Keratinocyte (primary cell): ENCODE data around the gene RBFOX1. TPM values are rescaled to one million over a fixed set of nuclear protein-coding genes. Genes with fewer than 3 reads are reported as not detected.

Experiments
- DNase-seq: peaks from one replicate; pipeline ENCODE4 v3.0.0-alpha.2; 2011; ENCODE audit warnings: low read depth, missing footprints, low spot score
- FAIRE-seq: peaks from 2 replicates; lab custom pipeline; 2011; peaks lifted over from hg19 to GRCh38; lab: Jason Lieb, UNC
- H2AFZ ChIP-seq: 2 replicates; pipeline ENCODE4 v1.6.0; 2012; ENCODE audit warnings: low read length, control low read depth, inconsistent platforms; ENCODE audit not compliant: control insufficient read depth
- H3K27ac ChIP-seq: 2 replicates; pipeline ENCODE4 v1.5.1; 2011; ENCODE audit warnings: low read length; ENCODE audit not compliant: control insufficient read depth, insufficient read depth
- H3K27me3 ChIP-seq: 3 replicates; pipeline ENCODE4 v1.6.0; 2011; ENCODE audit warnings: low read length; ENCODE audit not compliant: control insufficient read depth, insufficient read depth; ENCODE audit errors: extremely low read depth
- H3K36me3 ChIP-seq, 2 experiments: 2 replicates in 1 of 2; 3 replicates in 1 of 2; pipeline ENCODE4 v1.5.1; 2011; ENCODE audit warnings: low read length in 2 of 2, mild to moderate bottlenecking in 1 of 2; ENCODE audit not compliant: control insufficient read depth in 2 of 2, insufficient read depth in 2 of 2; ENCODE audit errors: extremely low read depth in 1 of 2
- H3K4me1 ChIP-seq: 3 replicates; pipeline ENCODE4 v1.5.1; 2011; ENCODE audit warnings: low read length; ENCODE audit not compliant: control insufficient read depth, insufficient read depth; ENCODE audit errors: extremely low read depth
- H3K4me2 ChIP-seq: 3 replicates; pipeline ENCODE4 v1.6.0; 2011; ENCODE audit warnings: low read depth, low read length; ENCODE audit not compliant: control insufficient read depth, insufficient read depth; ENCODE audit errors: extremely low read depth
- H3K4me3 ChIP-seq, 3 experiments: fragments of 200-600 bp in 1 of 3; sonication (generic) in 1 of 3; 2 replicates in 2 of 3; 3 replicates in 1 of 3; pipeline ENCODE4 v1.5.1; 2011 to 2016; ENCODE audit warnings: low read length in 3 of 3, mild to moderate bottlenecking in 3 of 3, control low read depth in 2 of 3, inconsistent platforms in 1 of 3, low read depth in 1 of 3, mixed read lengths in 1 of 3, mixed run types in 1 of 3, moderate library complexity in 1 of 3; ENCODE audit not compliant: control insufficient read depth in 2 of 3, insufficient read depth in 2 of 3; ENCODE audit errors: extremely low read depth in 1 of 3
- H3K79me2 ChIP-seq: 2 replicates; pipeline ENCODE4 v1.6.0; 2012; ENCODE audit warnings: low read length; ENCODE audit not compliant: control insufficient read depth, insufficient read depth
- H3K9ac ChIP-seq: 3 replicates; pipeline ENCODE4 v1.6.0; 2011; ENCODE audit warnings: low read length; ENCODE audit not compliant: control insufficient read depth, insufficient read depth; ENCODE audit errors: extremely low read depth
- H3K9me1 ChIP-seq: 3 replicates; pipeline ENCODE4 v1.6.0; 2011; ENCODE audit warnings: low read length; ENCODE audit not compliant: control insufficient read depth, insufficient read depth; ENCODE audit errors: extremely low read depth
- H3K9me3 ChIP-seq: 2 replicates; pipeline ENCODE4 v1.5.1; 2012; ENCODE audit warnings: low read depth, low read length; ENCODE audit not compliant: control insufficient read depth
- H4K20me1 ChIP-seq: 3 replicates; pipeline ENCODE4 v1.6.0; 2011; ENCODE audit warnings: low read length; ENCODE audit not compliant: control insufficient read depth, insufficient read depth; ENCODE audit errors: extremely low read depth
- EZH2 ChIP-seq: IDR thresholded peaks from one replicate; pipeline ENCODE4 v1.6.1; 2012; ENCODE audit warnings: inconsistent platforms, mild to moderate bottlenecking, low read length, moderate library complexity
- dilution Hi-C: fragments of 300-500 bp; cut with MboI; formaldehyde crosslinking; loops from one replicate; pipeline ENCODE4 v1.7.0; 2020; ENCODE audit warnings: low sequenced_read_pairs; ENCODE audit not compliant: extremely low pct_ligation_motif_present
- polyA plus RNA-seq, 5 experiments: library from polyadenylated mRNA; depleted of rRNA in 3 of 5; stranded (reverse) in 3 of 5; stranded (forward) in 1 of 5; unstranded in 1 of 5; fragments of >200 nt; gene quantifications; 1 replicate in 1 of 5; 2 replicates in 3 of 5; 3 replicates in 1 of 5; pipeline versions ENCODE4 v1.2.1 to v1.2.3, GENCODE V29; 2011 to 2012; ENCODE audit warnings: missing spikeins in 2 of 5, low read depth in 1 of 5, low replicate concordance in 1 of 5
- TF ChIP-seq, protein P1 (sequence below), 3 experiments: IDR thresholded peaks in 1 of 3; conservative IDR thresholded peaks in 1 of 3; optimal IDR thresholded peaks in 1 of 3; 2 replicates in 2 of 3; 3 replicates in 1 of 3; pipeline versions ENCODE3 to v1.5.1; 2011; ENCODE audit warnings: low read length in 3 of 3, mild to moderate bottlenecking in 3 of 3, moderate library complexity in 2 of 3, control low read depth in 1 of 3, inconsistent platforms in 1 of 3; ENCODE audit not compliant: insufficient read depth in 2 of 3; ENCODE audit errors: extremely low read depth in 1 of 3

Gene RBFOX1
- polyA plus RNA-seq, 1 donor (not counting 4 experiments of a cell fraction or from before 2014, with no cell fraction given) = not detected

DNA sequence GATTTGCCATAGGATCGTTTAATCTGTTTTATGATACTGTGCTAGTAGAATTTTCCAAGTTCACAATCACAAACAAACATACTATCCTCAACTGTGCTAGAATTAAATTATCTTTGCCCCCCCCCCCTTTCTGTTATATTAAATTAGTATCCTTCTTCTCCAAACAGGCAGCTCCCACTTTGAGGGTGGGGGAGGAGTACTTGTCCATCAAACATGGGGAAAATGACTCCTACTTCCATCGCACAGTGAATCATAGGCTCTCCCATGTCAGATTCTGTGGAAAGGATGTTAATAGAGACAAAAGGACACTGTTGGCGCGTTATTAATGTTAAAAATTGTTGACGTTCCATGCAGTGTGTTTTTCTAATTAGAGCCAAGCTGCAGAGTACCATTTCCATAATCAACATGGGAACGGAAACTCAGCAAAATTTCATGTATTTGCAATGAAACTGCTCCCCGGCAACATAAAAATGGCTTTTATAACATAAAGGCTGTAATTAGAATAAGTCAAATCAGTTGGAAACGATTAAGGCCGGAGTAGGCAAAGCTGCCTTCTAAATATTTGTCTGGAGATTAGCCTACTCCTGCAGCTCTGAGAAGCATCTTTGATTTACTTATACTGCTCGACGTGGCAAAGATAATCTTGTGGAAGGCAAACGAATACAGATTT lies 104.6 kb downstream of the RBFOX1 start:
- no peaks in the 10 kb centered on the region for H3K79me2 ChIP-seq
- no peak overlapping the region for H3K4me2 ChIP-seq
- no peak overlapping the region for H2AFZ ChIP-seq
- H3K36me3 ChIP-seq = no peaks in the 10 kb centered on the region
- H4K20me1 ChIP-seq = no peaks in the 10 kb centered on the region
- TF ChIP-seq EZH2 = no peak
- TF ChIP-seq, protein P1, sequence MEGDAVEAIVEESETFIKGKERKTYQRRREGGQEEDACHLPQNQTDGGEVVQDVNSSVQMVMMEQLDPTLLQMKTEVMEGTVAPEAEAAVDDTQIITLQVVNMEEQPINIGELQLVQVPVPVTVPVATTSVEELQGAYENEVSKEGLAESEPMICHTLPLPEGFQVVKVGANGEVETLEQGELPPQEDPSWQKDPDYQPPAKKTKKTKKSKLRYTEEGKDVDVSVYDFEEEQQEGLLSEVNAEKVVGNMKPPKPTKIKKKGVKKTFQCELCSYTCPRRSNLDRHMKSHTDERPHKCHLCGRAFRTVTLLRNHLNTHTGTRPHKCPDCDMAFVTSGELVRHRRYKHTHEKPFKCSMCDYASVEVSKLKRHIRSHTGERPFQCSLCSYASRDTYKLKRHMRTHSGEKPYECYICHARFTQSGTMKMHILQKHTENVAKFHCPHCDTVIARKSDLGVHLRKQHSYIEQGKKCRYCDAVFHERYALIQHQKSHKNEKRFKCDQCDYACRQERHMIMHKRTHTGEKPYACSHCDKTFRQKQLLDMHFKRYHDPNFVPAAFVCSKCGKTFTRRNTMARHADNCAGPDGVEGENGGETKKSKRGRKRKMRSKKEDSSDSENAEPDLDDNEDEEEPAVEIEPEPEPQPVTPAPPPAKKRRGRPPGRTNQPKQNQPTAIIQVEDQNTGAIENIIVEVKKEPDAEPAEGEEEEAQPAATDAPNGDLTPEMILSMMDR (optimal IDR thresholded peaks at IDR 0.05 in 1 of 3, IDR thresholded peaks at IDR 0.05 in 1 of 3, conservative IDR thresholded peaks at IDR 0.05 in 1 of 3; ENCODE audit: extremely low read depth in 1 of 3, insufficient read depth in 2 of 3, low read length in 3 of 3) = no peak
- no peaks in the 10 kb centered on the region for H3K9me1 ChIP-seq
- no peak overlapping the region for H3K9ac ChIP-seq
- DNase-seq (no peak), FAIRE-seq (no peak)
- dilution Hi-C loops = no loop called here
- no peak overlapping the region for H3K4me3 ChIP-seq
- H3K27me3 ChIP-seq = no peaks in the 10 kb centered on the region
- H3K9me3 ChIP-seq = no peaks in the 10 kb centered on the region
- H3K4me1 ChIP-seq = no peaks in the 10 kb centered on the region
- no peak overlapping the region for H3K27ac ChIP-seq

DNA sequence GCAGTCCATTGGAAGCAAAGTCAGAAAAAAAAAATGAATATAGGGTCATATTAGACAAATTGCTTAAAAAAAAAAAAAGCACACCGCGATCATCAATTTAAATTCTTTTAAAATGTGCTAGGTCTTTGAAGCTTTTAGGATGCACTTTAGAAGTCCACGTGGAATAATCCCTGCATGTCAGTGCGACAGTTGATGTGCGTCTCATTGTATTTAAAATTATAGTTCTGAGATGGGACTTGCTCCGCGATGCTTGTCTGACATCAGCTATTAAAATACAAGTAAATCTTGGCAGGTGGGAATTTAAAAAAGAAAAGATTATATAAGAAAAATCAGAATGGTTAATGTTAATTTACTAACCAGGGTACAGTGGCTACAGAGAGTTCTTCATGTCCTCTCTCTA lies 105.2 kb downstream of the RBFOX1 start:
- Histone ChIP-seq H3K36me3 (no peaks in the 10 kb centered on the region), H3K4me2 (no peak overlapping the region), H3K79me2 (no peaks in the 10 kb centered on the region), H3K4me1 (no peaks in the 10 kb centered on the region), H3K9me1 (no peaks in the 10 kb centered on the region), H3K9me3 (no peaks in the 10 kb centered on the region), H3K4me3 (no peak overlapping the region), H3K27ac (no peak overlapping the region), H2AFZ (no peak overlapping the region), H3K27me3 (no peaks in the 10 kb centered on the region), H4K20me1 (no peaks in the 10 kb centered on the region), H3K9ac (no peak overlapping the region)
- dilution Hi-C loops = no loop called here
- no peak for FAIRE-seq
- TF ChIP-seq, protein P1 (optimal IDR thresholded peaks at IDR 0.05 in 1 of 3, IDR thresholded peaks at IDR 0.05 in 1 of 3, conservative IDR thresholded peaks at IDR 0.05 in 1 of 3; ENCODE audit: extremely low read depth in 1 of 3, insufficient read depth in 2 of 3, low read length in 3 of 3) = no peak
- no peak for TF ChIP-seq EZH2
- no peak for DNase-seq
